ENCODE data around the gene HM13. TPM values are rescaled to one million over a fixed set of nuclear protein-coding genes. Genes with fewer than 3 reads are reported as not detected.
"Not testable (repeated sequence)": the region's sequence is repeated elsewhere in the genome, so short reads cannot be mapped to it uniquely, and the experiment has no call there.

The HM13 gene
- polyA plus RNA-seq, 4 donors = 53.9 to 202 (median 91.8) TPM

DNA sequence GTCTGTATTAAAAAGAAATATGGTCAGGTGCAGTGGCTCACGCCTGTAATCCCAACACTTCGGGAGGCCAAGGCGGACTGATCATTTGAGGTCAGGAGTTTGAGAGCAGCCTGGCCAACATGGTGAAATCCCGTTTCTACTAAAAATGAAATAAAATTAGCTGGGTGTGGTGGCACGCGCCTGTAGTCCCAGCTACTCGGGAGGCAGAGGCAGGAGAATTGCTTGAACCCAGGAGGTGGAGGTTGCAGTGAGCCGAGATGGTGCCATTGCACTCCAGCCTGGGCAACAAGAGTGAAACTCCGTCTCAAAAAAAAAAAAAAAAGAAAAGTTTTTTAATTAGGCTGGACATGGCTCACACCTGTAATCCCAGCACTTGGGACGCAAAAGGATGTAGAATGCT is 60.7 kb downstream of the HM13 start:
- FAIRE-seq, DNase-seq: not testable (repeated sequence)
- 89 to 95% (median 95%) methylated on average over 9 to 10 of the region's 10 CpGs for WGBS, 3 donors

DNA sequence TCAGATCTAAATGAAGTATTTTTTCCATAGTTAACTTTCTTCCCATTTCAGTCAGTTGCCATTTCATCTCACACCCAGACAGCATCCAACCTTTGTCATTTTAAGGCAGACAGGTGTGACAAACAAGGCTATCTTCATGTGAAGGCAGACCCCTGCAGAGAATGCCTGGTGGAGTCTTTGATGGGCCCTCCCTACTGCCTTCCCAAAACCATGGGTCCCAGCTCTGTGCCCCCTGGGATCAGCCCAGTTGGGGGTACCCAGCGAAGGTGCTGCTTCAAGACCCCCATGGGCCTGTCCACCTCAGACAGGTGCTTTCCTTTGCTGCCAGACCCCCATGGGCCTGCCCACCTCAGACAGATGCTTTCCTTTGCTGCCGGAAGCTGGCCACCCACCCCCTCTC is 62.5 kb downstream of the HM13 start:
- WGBS, 3 donors = 60 to 100% (median 88%) methylated on average over 2 of the region's 2 CpGs
- peaks cover 0 to 2% (median 0%) of the 10 kb centered on the region in 3 donors for H3K36me3 ChIP-seq (ENCODE audit: control insufficient read depth in 3 of 3, insufficient read depth in 2 of 3, low read depth in 1 of 3, low read length in 3 of 3)
- no peak overlapping the region for H3K27ac ChIP-seq (ENCODE audit: low read depth in 1 of 3, low read length in 2 of 3)

More for the DNA sequence above, 60.7 kb downstream of the HM13 start:
- Histone ChIP-seq H3K36me3 (ENCODE audit: control insufficient read depth in 3 of 3, insufficient read depth in 2 of 3, low read depth in 1 of 3, low read length in 3 of 3) (peaks cover 0 to 14% (median 0%) of the 10 kb centered on the region in 3 donors), H3K4me1 (ENCODE audit: control insufficient read depth in 3 of 3, insufficient read depth in 2 of 3, low read depth in 1 of 3, low read length in 2 of 3) (peaks cover 0 to 26% (median 6%) of the 10 kb centered on the region in 3 donors)
- H3K27me3 ChIP-seq (ENCODE audit: control insufficient read depth in 3 of 3, insufficient read depth in 3 of 3, low read length in 3 of 3); H3K27ac ChIP-seq (ENCODE audit: low read depth in 1 of 3, low read length in 2 of 3); H3K9me3 ChIP-seq (ENCODE audit: control insufficient read depth in 2 of 2, insufficient read depth in 1 of 2, low read depth in 1 of 2, low read length in 1 of 2); H3K4me3 ChIP-seq (ENCODE audit: low read depth in 1 of 3, low read length in 3 of 3): not testable (repeated sequence)

DNA sequence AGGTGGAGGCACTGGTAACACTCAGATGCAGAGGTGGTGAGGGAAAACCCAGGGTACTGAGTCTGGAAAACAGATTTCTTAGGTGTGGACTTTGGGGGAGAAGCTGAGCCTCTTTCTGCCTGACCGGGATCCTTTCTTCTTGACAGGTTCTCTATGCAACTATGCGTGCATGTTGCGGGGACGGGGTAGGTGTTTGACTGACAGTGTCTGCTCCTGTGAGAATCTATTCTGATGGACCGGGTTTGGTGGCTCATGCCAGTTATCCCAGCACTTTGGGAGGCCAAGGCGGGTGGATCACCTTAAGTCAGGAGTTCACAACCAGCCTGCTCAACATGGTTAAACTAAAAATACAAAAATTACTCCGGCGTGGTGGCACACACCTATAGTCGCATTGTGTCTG is 63.0 kb downstream of the HM13 start:
- Histone ChIP-seq H3K27me3 (ENCODE audit: control insufficient read depth in 3 of 3, insufficient read depth in 3 of 3, low read length in 3 of 3) (no peaks in the 10 kb centered on the region), H3K27ac (ENCODE audit: low read depth in 1 of 3, low read length in 2 of 3) (no peak overlapping the region), H3K4me1 (ENCODE audit: control insufficient read depth in 3 of 3, insufficient read depth in 2 of 3, low read depth in 1 of 3, low read length in 2 of 3) (peaks cover 2 to 11% (median 4%) of the 10 kb centered on the region in 3 donors), H3K9me3 (ENCODE audit: control insufficient read depth in 2 of 2, insufficient read depth in 1 of 2, low read depth in 1 of 2, low read length in 1 of 2) (peaks cover 0 to 2% of the 10 kb centered on the region in 2 donors), H3K36me3 (ENCODE audit: control insufficient read depth in 3 of 3, insufficient read depth in 2 of 3, low read depth in 1 of 3, low read length in 3 of 3) (peaks cover 0 to 2% (median 0%) of the 10 kb centered on the region in 3 donors), H3K4me3 (ENCODE audit: low read depth in 1 of 3, low read length in 3 of 3) (no peak overlapping the region)
- FAIRE-seq (no peak), DNase-seq (no peak)
- 90 to 92% (median 90%) methylated on average over 9 of the region's 9 CpGs for WGBS, 3 donors

More for the DNA sequence above, 62.5 kb downstream of the HM13 start:
- DNase-seq (no peak), FAIRE-seq (no peak)
- peaks cover 0 to 2% of the 10 kb centered on the region in 2 donors for H3K9me3 ChIP-seq (ENCODE audit: control insufficient read depth in 2 of 2, insufficient read depth in 1 of 2, low read depth in 1 of 2, low read length in 1 of 2)
- peaks cover 0 to 14% (median 6%) of the 10 kb centered on the region in 3 donors for H3K4me1 ChIP-seq (ENCODE audit: control insufficient read depth in 3 of 3, insufficient read depth in 2 of 3, low read depth in 1 of 3, low read length in 2 of 3)
- H3K27me3 ChIP-seq (ENCODE audit: control insufficient read depth in 3 of 3, insufficient read depth in 3 of 3, low read length in 3 of 3) = no peaks in the 10 kb centered on the region
- H3K4me3 ChIP-seq (ENCODE audit: low read depth in 1 of 3, low read length in 3 of 3) = no peak overlapping the region

DNA sequence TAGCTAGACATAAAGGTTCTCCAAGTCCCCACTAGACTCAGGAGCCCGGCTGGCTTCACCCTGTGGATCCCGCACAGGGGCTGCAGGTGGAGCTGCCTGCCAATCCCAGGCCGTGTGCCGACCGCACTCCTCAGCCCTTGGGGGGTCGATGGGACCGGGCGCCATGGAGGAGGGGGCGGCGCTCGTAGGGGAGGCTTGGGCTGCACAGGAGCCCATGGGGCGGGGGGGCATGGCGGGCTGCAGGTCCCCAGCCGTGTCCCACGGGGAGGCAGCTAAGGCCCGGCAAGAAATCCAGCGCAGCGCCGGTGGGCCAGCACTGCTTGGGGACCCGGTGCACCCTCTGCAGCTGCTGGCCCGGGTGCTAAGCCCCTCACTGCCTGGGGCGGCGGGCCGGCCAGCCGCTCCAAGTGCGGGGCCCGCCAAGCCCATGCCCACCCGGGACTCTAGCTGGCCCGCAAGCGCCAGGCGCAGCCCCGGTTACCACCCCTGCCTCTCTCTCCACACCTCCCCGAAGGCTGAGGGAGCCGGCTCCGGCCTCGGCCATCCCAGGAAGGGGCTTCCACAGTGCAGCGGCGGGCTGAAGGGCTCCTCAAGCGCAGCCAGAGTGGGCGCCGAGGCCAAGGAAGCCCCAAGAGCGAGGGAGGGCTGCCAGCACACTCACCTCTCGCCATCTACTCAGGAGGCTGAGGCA is 64.4 kb downstream of the HM13 start:
- Histone ChIP-seq H3K9me3 (ENCODE audit: control insufficient read depth in 2 of 2, insufficient read depth in 1 of 2, low read depth in 1 of 2, low read length in 1 of 2) (peaks cover 0 to 2% of the 10 kb centered on the region in 2 donors), H3K36me3 (ENCODE audit: control insufficient read depth in 3 of 3, insufficient read depth in 2 of 3, low read depth in 1 of 3, low read length in 3 of 3) (peaks cover 0 to 2% (median 0%) of the 10 kb centered on the region in 3 donors), H3K4me3 (ENCODE audit: low read depth in 1 of 3, low read length in 3 of 3) (no peak overlapping the region), H3K4me1 (ENCODE audit: control insufficient read depth in 3 of 3, insufficient read depth in 2 of 3, low read depth in 1 of 3, low read length in 2 of 3) (peaks cover 0 to 3% (median 2%) of the 10 kb centered on the region in 3 donors), H3K27ac (ENCODE audit: low read depth in 1 of 3, low read length in 2 of 3) (no peak overlapping the region), H3K27me3 (ENCODE audit: control insufficient read depth in 3 of 3, insufficient read depth in 3 of 3, low read length in 3 of 3) (no peaks in the 10 kb centered on the region)
- FAIRE-seq (no peak), DNase-seq (no peak)
- 96 to 97% (median 96%) methylated on average over 40 to 43 of the region's 43 CpGs for WGBS, 3 donors

DNA sequence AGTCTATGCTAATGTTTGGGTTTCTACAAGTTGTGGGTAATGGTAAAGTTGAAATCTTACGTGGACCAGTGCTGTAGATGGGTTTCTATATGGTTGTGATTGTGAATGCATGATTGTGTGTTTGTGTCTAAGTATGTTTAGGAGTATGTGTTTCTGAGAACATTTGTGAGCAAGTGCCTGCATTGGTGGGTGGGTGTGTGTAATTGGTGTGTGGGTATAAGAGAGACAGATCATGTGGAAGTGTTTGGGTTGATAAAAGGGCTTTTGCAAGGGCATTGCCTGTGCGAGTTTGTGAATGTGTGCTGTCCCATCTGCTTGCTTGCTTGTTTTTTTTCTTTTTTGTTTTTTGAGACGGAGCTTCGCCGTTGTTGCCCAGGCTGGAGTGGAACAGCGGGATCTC is 65.0 kb downstream of the HM13 start:
- Histone ChIP-seq H3K36me3 (ENCODE audit: control insufficient read depth in 3 of 3, insufficient read depth in 2 of 3, low read depth in 1 of 3, low read length in 3 of 3) (peaks cover 0 to 2% (median 0%) of the 10 kb centered on the region in 3 donors), H3K4me3 (ENCODE audit: low read depth in 1 of 3, low read length in 3 of 3) (no peak overlapping the region)
- FAIRE-seq = no peak

DNA sequence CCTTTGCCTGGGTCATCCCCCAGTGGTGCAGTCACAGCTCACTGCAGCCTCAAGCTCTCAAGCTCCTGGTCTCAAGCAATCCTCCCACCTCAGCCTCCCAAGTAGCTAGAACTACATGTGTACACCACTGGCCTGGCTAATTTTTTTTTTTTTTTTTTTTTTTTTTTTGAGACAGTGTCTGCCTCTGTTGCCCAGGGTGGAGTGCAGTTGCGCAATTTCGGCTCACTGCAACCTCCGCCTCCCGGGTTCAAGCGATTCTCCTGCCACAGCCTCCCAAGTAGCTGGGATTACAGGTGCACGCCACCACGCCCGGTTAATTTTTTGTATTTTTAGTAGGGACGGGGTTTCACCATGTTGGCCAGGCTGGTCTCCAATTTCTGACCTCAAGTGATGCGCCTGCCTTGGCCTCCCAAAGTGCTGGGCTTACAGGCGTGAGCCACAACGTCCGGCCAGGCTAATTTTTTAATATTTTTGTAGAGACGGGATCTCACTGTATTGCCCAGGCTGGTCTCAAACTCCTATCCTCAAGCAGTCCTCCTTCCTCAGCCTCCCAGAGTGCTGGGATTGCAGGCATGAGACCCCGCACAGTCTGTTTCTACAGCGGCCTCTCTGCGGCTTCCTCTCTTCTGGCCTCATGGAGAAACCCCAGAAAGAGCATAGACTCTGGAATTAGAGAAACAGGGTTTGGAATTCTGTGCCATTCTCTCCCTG is 65.9 kb downstream of the HM13 start:
- H3K36me3 ChIP-seq (ENCODE audit: control insufficient read depth in 3 of 3, insufficient read depth in 2 of 3, low read depth in 1 of 3, low read length in 3 of 3); DNase-seq; H3K4me1 ChIP-seq (ENCODE audit: control insufficient read depth in 3 of 3, insufficient read depth in 2 of 3, low read depth in 1 of 3, low read length in 2 of 3); H3K27ac ChIP-seq (ENCODE audit: low read depth in 1 of 3, low read length in 2 of 3); H3K27me3 ChIP-seq (ENCODE audit: control insufficient read depth in 3 of 3, insufficient read depth in 3 of 3, low read length in 3 of 3); FAIRE-seq; H3K4me3 ChIP-seq (ENCODE audit: low read depth in 1 of 3, low read length in 3 of 3); H3K9me3 ChIP-seq (ENCODE audit: control insufficient read depth in 2 of 2, insufficient read depth in 1 of 2, low read depth in 1 of 2, low read length in 1 of 2): not testable (repeated sequence)
- WGBS, 3 donors = 93 to 98% (median 96%) methylated on average over 17 of the region's 17 CpGs

More for the DNA sequence above, 65.0 kb downstream of the HM13 start:
- Histone ChIP-seq H3K27ac (ENCODE audit: low read depth in 1 of 3, low read length in 2 of 3) (no peak overlapping the region), H3K4me1 (ENCODE audit: control insufficient read depth in 3 of 3, insufficient read depth in 2 of 3, low read depth in 1 of 3, low read length in 2 of 3) (peaks cover 0 to 2% (median 0%) of the 10 kb centered on the region in 3 donors), H3K27me3 (ENCODE audit: control insufficient read depth in 3 of 3, insufficient read depth in 3 of 3, low read length in 3 of 3) (no peaks in the 10 kb centered on the region), H3K9me3 (ENCODE audit: control insufficient read depth in 2 of 2, insufficient read depth in 1 of 2, low read depth in 1 of 2, low read length in 1 of 2) (peaks cover 0 to 2% of the 10 kb centered on the region in 2 donors)
- WGBS, 3 donors = 91 to 93% (median 92%) methylated on average over 6 of the region's 6 CpGs
- DNase-seq = no peak

DNA sequence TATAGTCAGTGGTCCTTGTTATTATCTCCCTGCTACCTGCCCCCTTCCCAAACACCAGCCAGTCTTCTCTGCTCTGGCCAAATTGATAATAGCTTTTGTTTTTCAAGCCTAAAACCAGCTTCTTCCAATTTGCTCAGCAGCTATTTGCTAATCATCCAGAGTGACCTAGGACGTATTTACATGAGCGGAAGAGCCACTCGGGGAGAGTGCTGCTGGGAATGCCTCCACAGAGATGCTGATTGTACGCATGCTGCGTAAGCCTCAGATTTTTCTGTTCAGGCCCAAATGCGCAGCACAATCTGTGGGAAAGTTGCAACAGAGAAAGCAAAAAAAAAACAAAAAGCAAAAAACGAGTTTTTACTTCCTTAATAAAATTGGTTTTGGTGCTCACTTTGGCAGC is 66.5 kb downstream of the HM13 start:
- H3K27ac ChIP-seq (ENCODE audit: low read depth in 1 of 3, low read length in 2 of 3) = no peak overlapping the region
- H3K27me3 ChIP-seq (ENCODE audit: control insufficient read depth in 3 of 3, insufficient read depth in 3 of 3, low read length in 3 of 3) = no peaks in the 10 kb centered on the region
- FAIRE-seq = no peak
- 84 to 90% (median 86%) methylated on average over 7 of the region's 7 CpGs for WGBS, 3 donors
- no peak for DNase-seq
- H3K9me3 ChIP-seq (ENCODE audit: control insufficient read depth in 2 of 2, insufficient read depth in 1 of 2, low read depth in 1 of 2, low read length in 1 of 2) = peaks cover 0 to 2% of the 10 kb centered on the region in 2 donors
- no peak overlapping the region for H3K4me3 ChIP-seq (ENCODE audit: low read depth in 1 of 3, low read length in 3 of 3)
- peaks cover 0 to 2% (median 0%) of the 10 kb centered on the region in 3 donors for H3K36me3 ChIP-seq (ENCODE audit: control insufficient read depth in 3 of 3, insufficient read depth in 2 of 3, low read depth in 1 of 3, low read length in 3 of 3)
- peaks cover 0 to 2% (median 0%) of the 10 kb centered on the region in 3 donors for H3K4me1 ChIP-seq (ENCODE audit: control insufficient read depth in 3 of 3, insufficient read depth in 2 of 3, low read depth in 1 of 3, low read length in 2 of 3)

DNA sequence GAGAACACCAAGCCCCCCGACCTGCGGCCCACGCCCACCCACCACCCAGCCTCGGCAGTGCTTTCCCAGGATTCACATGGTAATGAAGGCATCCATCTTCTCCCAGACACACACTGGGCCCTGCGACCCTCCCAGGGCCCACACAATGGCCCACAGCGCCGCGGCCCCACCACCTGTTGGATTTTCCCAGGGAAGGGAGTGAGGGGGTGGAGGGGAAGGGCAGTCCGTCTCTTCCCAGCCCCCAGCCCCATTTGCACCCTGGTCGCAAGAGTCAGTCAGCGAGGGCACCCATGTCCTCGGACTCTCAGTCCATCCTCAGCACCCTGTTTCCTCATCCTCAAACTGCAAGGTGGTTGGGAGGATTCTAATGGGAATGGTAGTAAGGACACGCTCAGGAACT is 67.1 kb downstream of the HM13 start:
- WGBS, 3 donors = 86 to 88% (median 87%) methylated on average over 13 of the region's 13 CpGs
- peaks cover 0 to 2% (median 0%) of the 10 kb centered on the region in 3 donors for H3K4me1 ChIP-seq (ENCODE audit: control insufficient read depth in 3 of 3, insufficient read depth in 2 of 3, low read depth in 1 of 3, low read length in 2 of 3)
- DNase-seq = no peak
- H3K27me3 ChIP-seq (ENCODE audit: control insufficient read depth in 3 of 3, insufficient read depth in 3 of 3, low read length in 3 of 3) = no peaks in the 10 kb centered on the region
- no peak for FAIRE-seq
- no peak overlapping the region for H3K4me3 ChIP-seq (ENCODE audit: low read depth in 1 of 3, low read length in 3 of 3)
- peaks cover 0 to 2% of the 10 kb centered on the region in 2 donors for H3K9me3 ChIP-seq (ENCODE audit: control insufficient read depth in 2 of 2, insufficient read depth in 1 of 2, low read depth in 1 of 2, low read length in 1 of 2)
- no peak overlapping the region for H3K27ac ChIP-seq (ENCODE audit: low read depth in 1 of 3, low read length in 2 of 3)
- H3K36me3 ChIP-seq (ENCODE audit: control insufficient read depth in 3 of 3, insufficient read depth in 2 of 3, low read depth in 1 of 3, low read length in 3 of 3) = peaks cover 0 to 2% (median 0%) of the 10 kb centered on the region in 3 donors
